K562 (cell line): ENCODE measurements around the gene ECHDC3. TPM values are rescaled to one million over a fixed set of nuclear protein-coding genes. Genes with fewer than 3 reads are reported as not detected.

ENCODE experiments used
- ELK3 ChIP-seq: fragments of 450-650 bp; formaldehyde crosslinking; IDR thresholded peaks from 2 replicates; pipeline ENCODE4 v1.4.0; 2020; ENCODE audit warnings: mild to moderate bottlenecking
- HDGF ChIP-seq: fragments of 450-650 bp; IDR thresholded peaks from 2 replicates; pipeline ENCODE4 v1.6.1; 2016
- JUND ChIP-seq, 2 experiments: IDR thresholded peaks; 2 replicates in 1 of 2; 3 replicates in 1 of 2; pipeline ENCODE4 v1.6.1; 2011; ENCODE audit warnings: borderline replicate concordance in 2 of 2, low read depth in 2 of 2, low read length in 2 of 2, improper control_type of control experiment in 1 of 2, missing biosample characterization in 1 of 2, missing genetic modification characterization in 1 of 2, missing genetic modification reagents in 1 of 2
- MNT ChIP-seq, 2 experiments: fragments of 450-650 bp; conservative IDR thresholded peaks; 2 replicates each; pipeline ENCODE4 v1.6.1; 2017; ENCODE audit warnings: mild to moderate bottlenecking in 2 of 2, moderate library complexity in 2 of 2
- SMC3 ChIP-seq: conservative IDR thresholded peaks from 2 replicates; pipeline ENCODE4 v1.6.1; 2011; ENCODE audit warnings: low read depth, low read length, improper control_type of control experiment; ENCODE audit not compliant: insufficient read depth
- SP2 ChIP-seq: IDR thresholded peaks from 2 replicates; pipeline ENCODE4 v1.6.1; 2011; ENCODE audit warnings: mild to moderate bottlenecking, low read depth, low read length, moderate library complexity; ENCODE audit not compliant: poor library complexity, severe bottlenecking; ENCODE audit errors: extremely low read depth
- TSHZ1 ChIP-seq: fragments of 250-450 bp; sonication (Bioruptor Pico); IDR thresholded peaks from 2 replicates; pipeline ENCODE4 v1.4.0; 2020; ENCODE audit warnings: mild to moderate bottlenecking, moderate library complexity
- ZNF175 ChIP-seq: fragments of 200-800 bp; sonication (Bioruptor generic); IDR thresholded peaks from 2 replicates; pipeline ENCODE4 v1.6.1; 2016; ENCODE audit warnings: low read depth, mild to moderate bottlenecking, missing genetic modification characterization, missing compliant biosample characterization
- ZNF324 ChIP-seq: fragments of 250-450 bp; sonication (Bioruptor Pico); IDR thresholded peaks from 2 replicates; pipeline ENCODE4 v1.4.0; 2020; ENCODE audit warnings: mild to moderate bottlenecking
- ZSCAN32 ChIP-seq: fragments of 450-650 bp; formaldehyde crosslinking; IDR thresholded peaks from 2 replicates; pipeline ENCODE4 v1.4.0; 2020; ENCODE audit warnings: mild to moderate bottlenecking, moderate library complexity
- polyA plus RNA-seq, 8 experiments: library from polyadenylated mRNA; depleted of rRNA in 4 of 8; stranded (reverse) in 5 of 8; unstranded in 3 of 8; fragments of >200 nt; fragmentation: Nextera tagmentation in 2 of 8; fragmentation: Illumina TruSeq in 1 of 8; extraction: Ambion mirVana in 2 of 8; extraction: Trizol in 1 of 8; gene quantifications; 2 replicates each; pipeline versions ENCODE4 v1.2.1 to v1.2.3, GENCODE V29; 2011 to 2014; ENCODE audit warnings: inconsistent platforms in 1 of 8, missing spikeins in 1 of 8
- total RNA-seq, 7 experiments: library from RNA; depleted of rRNA in 6 of 7; stranded (reverse); fragments of >200 nt in 6 of 7; fragmentation: Illumina TruSeq in 2 of 7; extraction: Trizol in 2 of 7; gene quantifications; 2 replicates each; pipeline versions ENCODE4 v1.2.1 to v1.2.3, GENCODE V29; 2011 to 2021; ENCODE audit warnings: low replicate concordance in 1 of 7
- TF ChIP-seq, protein P1 (sequence below): sonication (generic); formaldehyde crosslinking; IDR thresholded peaks from 2 replicates; pipeline ENCODE4 v1.8.0; 2022; ENCODE audit warnings: mild to moderate bottlenecking, missing genetic modification reagents
- TF ChIP-seq, protein P2 (sequence below), 2 experiments: IDR thresholded peaks; 2 replicates each; pipeline ENCODE4 v1.6.1; 2012; ENCODE audit warnings: improper control_type of control experiment in 2 of 2, low read depth in 2 of 2, low read length in 2 of 2, borderline replicate concordance in 1 of 2

Gene ECHDC3
- total and polyA plus RNA-seq, 9 of the 15 experiments (the other 6 are each of a cell fraction or from before 2014, with no cell fraction given) = 0.53 to 21.9 (median 15.7) TPM

- TF ChIP-seq TSHZ1 (CRISPR knock-in tag) (no peak), SP2 (no peak), ZNF324 (no peak), ZNF175 (CRISPR knock-in tag) (no peak), HDGF (0 out of 2 replicates have a peak, but pooled peaks have one; percentile 51), SMC3 (peak; percentile 95), JUND (IDR thresholded peaks at IDR 0.05; ENCODE audit: borderline replicate concordance, low read depth, low read length) (peak; percentile 31; the same call in 1 of the 2 replicates), JUND (tag; IDR thresholded peaks at IDR 0.05; ENCODE audit: borderline replicate concordance, low read depth, low read length) (no peak; the same call in 1 of the 3 replicates), ELK3 (no peak), MNT (conservative IDR thresholded peaks at IDR 0.05) (0 out of 4 replicates have a peak, but pooled peaks of 1 of the 2 experiments have one; percentile 9), ZSCAN32 (CRISPR knock-in tag) (no peak)
- TF ChIP-seq, protein P1, sequence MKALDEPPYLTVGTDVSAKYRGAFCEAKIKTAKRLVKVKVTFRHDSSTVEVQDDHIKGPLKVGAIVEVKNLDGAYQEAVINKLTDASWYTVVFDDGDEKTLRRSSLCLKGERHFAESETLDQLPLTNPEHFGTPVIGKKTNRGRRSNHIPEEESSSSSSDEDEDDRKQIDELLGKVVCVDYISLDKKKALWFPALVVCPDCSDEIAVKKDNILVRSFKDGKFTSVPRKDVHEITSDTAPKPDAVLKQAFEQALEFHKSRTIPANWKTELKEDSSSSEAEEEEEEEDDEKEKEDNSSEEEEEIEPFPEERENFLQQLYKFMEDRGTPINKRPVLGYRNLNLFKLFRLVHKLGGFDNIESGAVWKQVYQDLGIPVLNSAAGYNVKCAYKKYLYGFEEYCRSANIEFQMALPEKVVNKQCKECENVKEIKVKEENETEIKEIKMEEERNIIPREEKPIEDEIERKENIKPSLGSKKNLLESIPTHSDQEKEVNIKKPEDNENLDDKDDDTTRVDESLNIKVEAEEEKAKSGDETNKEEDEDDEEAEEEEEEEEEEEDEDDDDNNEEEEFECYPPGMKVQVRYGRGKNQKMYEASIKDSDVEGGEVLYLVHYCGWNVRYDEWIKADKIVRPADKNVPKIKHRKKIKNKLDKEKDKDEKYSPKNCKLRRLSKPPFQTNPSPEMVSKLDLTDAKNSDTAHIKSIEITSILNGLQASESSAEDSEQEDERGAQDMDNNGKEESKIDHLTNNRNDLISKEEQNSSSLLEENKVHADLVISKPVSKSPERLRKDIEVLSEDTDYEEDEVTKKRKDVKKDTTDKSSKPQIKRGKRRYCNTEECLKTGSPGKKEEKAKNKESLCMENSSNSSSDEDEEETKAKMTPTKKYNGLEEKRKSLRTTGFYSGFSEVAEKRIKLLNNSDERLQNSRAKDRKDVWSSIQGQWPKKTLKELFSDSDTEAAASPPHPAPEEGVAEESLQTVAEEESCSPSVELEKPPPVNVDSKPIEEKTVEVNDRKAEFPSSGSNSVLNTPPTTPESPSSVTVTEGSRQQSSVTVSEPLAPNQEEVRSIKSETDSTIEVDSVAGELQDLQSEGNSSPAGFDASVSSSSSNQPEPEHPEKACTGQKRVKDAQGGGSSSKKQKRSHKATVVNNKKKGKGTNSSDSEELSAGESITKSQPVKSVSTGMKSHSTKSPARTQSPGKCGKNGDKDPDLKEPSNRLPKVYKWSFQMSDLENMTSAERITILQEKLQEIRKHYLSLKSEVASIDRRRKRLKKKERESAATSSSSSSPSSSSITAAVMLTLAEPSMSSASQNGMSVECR (CRISPR knock-in tag) = 0 out of 2 replicates have a peak, but pooled peaks have one; percentile 20
- TF ChIP-seq, protein P2, sequence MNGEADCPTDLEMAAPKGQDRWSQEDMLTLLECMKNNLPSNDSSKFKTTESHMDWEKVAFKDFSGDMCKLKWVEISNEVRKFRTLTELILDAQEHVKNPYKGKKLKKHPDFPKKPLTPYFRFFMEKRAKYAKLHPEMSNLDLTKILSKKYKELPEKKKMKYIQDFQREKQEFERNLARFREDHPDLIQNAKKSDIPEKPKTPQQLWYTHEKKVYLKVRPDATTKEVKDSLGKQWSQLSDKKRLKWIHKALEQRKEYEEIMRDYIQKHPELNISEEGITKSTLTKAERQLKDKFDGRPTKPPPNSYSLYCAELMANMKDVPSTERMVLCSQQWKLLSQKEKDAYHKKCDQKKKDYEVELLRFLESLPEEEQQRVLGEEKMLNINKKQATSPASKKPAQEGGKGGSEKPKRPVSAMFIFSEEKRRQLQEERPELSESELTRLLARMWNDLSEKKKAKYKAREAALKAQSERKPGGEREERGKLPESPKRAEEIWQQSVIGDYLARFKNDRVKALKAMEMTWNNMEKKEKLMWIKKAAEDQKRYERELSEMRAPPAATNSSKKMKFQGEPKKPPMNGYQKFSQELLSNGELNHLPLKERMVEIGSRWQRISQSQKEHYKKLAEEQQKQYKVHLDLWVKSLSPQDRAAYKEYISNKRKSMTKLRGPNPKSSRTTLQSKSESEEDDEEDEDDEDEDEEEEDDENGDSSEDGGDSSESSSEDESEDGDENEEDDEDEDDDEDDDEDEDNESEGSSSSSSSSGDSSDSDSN (IDR thresholded peaks at IDR 0.05; ENCODE audit: borderline replicate concordance in 1 of 2, low read depth in 2 of 2, low read length in 2 of 2) = no peak
Observed at GRCh38 chr10:11757821-11758463, 15.8 kb downstream of the ECHDC3 start (continued).
